Measurements from ENCODE around the gene RPGR.
A peak's percentile ranks its signal among the peaks of the same experiment; 100 is the strongest.

The RPGR gene

DNA sequence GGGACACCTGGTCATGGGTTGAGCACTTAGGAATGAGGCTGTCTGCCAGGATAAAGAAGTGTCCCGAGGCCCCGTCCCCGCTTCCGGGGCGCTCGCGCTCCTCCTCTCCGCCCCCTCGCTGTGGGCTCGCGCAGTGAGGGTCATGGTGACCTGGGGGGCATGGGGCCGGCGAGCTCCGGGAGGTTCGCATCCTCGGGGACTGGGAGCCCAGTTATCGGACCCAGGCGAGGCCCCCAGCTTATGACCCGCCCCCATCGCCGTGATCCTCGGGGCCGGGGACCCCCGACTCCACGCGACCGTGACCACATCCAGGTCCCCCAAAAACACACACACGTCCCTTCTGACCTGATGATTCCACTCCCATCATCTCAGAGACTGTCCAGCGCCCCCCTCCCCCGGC is 71.3 kb downstream of the RPGR start:
- DNase-seq: no peak

DNA sequence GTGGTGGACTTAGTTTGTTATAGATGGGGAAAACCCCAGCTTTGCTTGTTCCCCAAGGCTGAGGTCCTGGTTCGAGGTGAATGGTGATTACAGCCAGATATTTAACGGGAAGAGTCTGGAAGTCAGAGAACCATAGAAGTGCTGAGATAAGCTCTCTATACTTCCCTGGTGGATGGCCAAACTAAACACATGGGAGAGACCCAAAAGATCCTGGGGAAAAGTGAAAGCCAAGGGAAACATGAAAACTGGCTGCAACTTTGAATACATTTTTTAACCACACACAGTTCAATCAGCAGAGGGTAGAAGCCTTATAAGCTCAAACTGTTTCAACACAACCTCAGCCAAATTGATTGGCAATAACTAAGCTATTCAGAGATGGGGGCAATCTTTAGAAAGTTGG is 77.3 kb downstream of the RPGR start:
- DNase-seq: no peak

DNA sequence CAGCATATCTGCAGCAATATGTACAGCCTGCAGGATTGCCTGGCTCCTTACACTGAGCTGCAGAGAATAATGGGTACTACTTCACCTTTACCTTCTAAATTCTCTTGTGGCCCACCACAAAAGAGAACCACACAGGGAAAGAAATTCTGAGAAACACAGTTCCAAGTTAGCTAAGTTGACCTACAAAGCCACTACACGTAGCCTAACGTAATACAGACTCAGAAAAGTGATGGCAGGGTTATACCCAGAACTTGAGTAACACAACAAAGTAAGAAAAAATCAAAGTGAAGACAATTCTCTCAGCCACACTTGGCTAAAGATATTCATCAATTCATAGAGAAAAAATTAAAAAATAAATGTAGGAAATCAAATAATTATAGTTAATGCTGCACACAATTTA is 80.3 kb downstream of the RPGR start:
- no peak for DNase-seq

DNA sequence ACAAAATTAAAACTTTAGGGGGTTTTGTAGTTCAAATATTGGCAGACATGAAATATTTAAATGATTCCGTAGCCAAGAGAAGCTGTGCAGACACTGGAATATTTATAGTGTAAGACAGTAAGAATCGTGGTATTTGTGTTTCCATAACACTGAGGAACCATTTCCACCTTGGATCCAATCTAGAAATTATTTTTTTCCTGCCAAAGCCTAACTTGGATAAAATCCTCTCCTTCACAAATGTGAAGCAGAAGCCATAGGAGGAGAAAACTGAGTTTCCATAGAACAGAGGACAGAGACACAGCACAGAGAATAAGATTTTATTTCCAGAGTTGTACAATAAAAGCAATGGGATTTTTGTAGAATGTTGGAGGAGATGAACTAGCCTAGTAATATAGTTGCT is 86.8 kb downstream of the RPGR start:
- DNase-seq: no peak

- DNase-seq: no peak
Observed at GRCh38 chrX:38236901-38237615, 90.3 kb downstream of the RPGR start.

DNA sequence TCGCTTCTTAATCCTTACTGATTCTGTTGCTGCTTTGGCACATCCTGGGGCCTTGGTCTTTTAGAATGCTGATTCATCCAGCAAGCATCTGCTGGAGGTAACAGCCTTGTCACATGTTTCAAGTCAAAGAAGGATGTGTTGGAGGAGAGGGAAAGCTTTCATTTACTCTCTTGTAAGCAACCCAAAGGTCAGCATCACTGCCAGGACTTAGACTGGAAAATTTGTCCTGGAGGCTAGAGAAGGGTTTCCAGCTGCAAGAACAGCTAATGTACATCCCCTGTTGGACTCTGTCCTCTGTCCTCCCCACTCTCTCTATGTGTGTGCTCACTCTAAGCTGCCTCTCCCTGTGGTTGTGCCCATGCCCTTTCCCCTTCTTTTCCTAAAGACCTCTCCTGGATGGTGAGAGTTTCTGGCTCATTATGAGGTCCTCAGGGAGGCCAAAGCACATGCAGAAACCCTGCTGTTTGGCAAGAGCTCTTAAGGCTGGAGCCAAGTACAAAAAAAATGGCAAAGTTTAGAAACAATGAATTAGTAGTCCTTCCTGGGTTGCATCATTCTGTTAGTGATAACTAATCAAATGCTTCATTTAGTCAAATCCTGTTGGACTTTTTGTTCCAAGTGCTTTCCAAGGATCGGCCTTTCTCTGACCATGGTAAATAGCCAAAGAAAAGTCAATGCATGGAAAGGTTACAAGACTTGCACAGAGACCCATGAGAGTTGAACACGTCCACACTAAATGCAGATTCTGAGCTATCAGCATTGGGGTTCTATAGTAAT is 93.2 kb downstream of the RPGR start:
- peak; percentile 33 for DNase-seq

GRCh38 chrX:38232079-38232686 is 95.1 kb downstream of the RPGR start:
- DNase-seq: no peak

GRCh38 chrX:38225093-38225492 is 102.2 kb downstream of the RPGR start:
- DNase-seq: no peak

GRCh38 chrX:38224160-38224559 is 103.1 kb downstream of the RPGR start:
- DNase-seq: no peak

DNA sequence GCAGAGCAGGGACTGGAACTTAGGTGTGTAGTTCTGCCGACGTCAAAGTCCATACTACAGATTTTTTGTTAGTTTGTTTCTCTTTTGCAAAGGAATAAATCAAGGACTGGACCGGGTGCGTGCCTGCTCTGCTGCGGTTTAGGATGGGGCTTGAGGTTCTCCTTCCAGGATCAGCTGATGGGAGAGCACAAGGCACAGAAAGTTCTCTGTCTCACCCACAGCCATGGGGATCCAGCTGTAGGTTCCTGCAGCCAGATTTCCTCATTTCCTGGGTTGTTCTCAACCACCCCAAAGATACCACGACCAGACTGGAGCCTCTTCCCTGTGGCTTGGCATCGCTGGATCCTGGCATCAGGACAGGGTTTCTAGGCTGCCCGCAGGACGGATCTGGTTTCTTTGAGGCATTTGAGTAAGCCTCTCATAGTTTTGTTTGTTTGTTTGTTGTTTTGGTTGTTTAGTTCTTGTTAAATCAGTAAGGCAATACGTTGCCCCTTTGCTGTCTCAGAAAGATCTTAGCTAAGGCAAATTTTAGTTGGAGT is 105.8 kb downstream of the RPGR start:
- no peak for DNase-seq

GRCh38 chrX:38220415-38221390 is 106.6 kb downstream of the RPGR start, which contains the start of gene SRPX:
Gene SRPX (minus strand): TSS chrX:38220871. CDS start chrX:38220792, 79 bp downstream.
- peak; percentile 51 for DNase-seq

GRCh38 chrX:38220024-38220414 is 107.3 kb downstream of the RPGR start:
- peak; percentile 57 for DNase-seq
